T-helper 2 cell treated with Interferon-gamma antibody and Interleukin-4, amounts not matched to agents 5 μg/mL and 100 μg/mL, for 36 hours (primary cell): ENCODE measurements around the gene PLET1.

ENCODE experiments used
- DNase-seq: peaks from one replicate; pipeline ENCODE4 v3.0.0; 2021; ENCODE audit warnings: low spot score
- H3K27ac Mint-ChIP-seq: one replicate; pipeline ENCODE4 v1.8.0; 2021; ENCODE audit warnings: mild to moderate bottlenecking, mixed read lengths
- H3K27me3 Mint-ChIP-seq: one replicate; pipeline ENCODE4 v1.8.0; 2021; ENCODE audit warnings: low read depth, mixed read lengths
- H3K36me3 Mint-ChIP-seq: one replicate; pipeline ENCODE4 v1.8.0; 2021; ENCODE audit warnings: low read depth, mixed read lengths
- H3K4me1 Mint-ChIP-seq: one replicate; pipeline ENCODE4 v1.8.0; 2021; ENCODE audit warnings: low read depth, mixed read lengths
- H3K4me3 Mint-ChIP-seq: one replicate; pipeline ENCODE4 v1.8.0; 2022; ENCODE audit warnings: mild to moderate bottlenecking, moderate library complexity, mixed read lengths
- H3K9me3 Mint-ChIP-seq: one replicate; pipeline ENCODE4 v1.8.0; 2021; ENCODE audit warnings: mixed read lengths

PLET1 gene

GRCh38 chr11:112223754-112224532, 36.7 kb downstream of the PLET1 start:
- peaks cover 32% of the 10 kb centered on the region for H3K4me1 Mint-ChIP-seq
- peaks cover 12% of the 10 kb centered on the region for H3K36me3 Mint-ChIP-seq
- H3K27ac Mint-ChIP-seq = no peak overlapping the region
- no peaks in the 10 kb centered on the region for H3K27me3 Mint-ChIP-seq
- DNase-seq = no peak
- no peaks in the 10 kb centered on the region for H3K9me3 Mint-ChIP-seq
- no peak overlapping the region for H3K4me3 Mint-ChIP-seq

- Mint-ChIP-seq H3K4me1 (peaks cover 25% of the 10 kb centered on the region), H3K27ac (no peak overlapping the region), H3K4me3 (no peak overlapping the region), H3K27me3 (no peaks in the 10 kb centered on the region), H3K36me3 (peaks cover 3% of the 10 kb centered on the region), H3K9me3 (no peaks in the 10 kb centered on the region)
- no peak for DNase-seq
These were observed 37.5 kb downstream of the PLET1 start for GRCh38 chr11:112223121-112223520.

DNA sequence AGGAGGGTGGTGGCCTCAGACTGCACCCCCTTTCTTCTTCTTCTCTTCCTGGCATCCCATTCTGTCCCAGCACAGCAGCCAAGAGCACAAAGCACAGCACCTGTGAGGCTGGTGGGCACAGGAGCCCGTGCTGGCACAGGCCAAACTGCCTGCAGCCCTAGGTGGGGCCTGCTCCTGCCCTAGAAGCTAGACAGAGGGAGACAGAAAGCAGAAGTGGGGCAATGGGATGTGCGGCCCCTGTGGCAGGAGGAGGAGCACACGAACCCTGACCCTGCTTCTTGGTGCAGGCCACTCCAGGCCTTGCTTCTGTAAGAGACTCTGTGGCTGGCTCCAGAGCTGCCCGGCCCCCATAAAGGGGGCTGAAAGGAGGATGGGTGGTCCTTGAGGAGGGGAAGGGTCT, 38.4 kb downstream of the PLET1 start:
- H3K4me3 Mint-ChIP-seq = no peak overlapping the region
- H3K9me3 Mint-ChIP-seq = no peaks in the 10 kb centered on the region
- no peaks in the 10 kb centered on the region for H3K27me3 Mint-ChIP-seq
- no peak for DNase-seq
- H3K4me1 Mint-ChIP-seq = peaks cover 20% of the 10 kb centered on the region
- H3K27ac Mint-ChIP-seq = no peak overlapping the region
- peaks cover 2% of the 10 kb centered on the region for H3K36me3 Mint-ChIP-seq

- Mint-ChIP-seq H3K9me3 (no peaks in the 10 kb centered on the region), H3K27ac (no peak overlapping the region), H3K4me3 (no peak overlapping the region), H3K27me3 (no peaks in the 10 kb centered on the region), H3K4me1 (peaks cover 15% of the 10 kb centered on the region), H3K36me3 (no peaks in the 10 kb centered on the region)
- DNase-seq = no peak
These were observed 39.3 kb downstream of the PLET1 start for GRCh38 chr11:112221274-112221835.

GRCh38 chr11:112219476-112220232, 41.0 kb downstream of the PLET1 start:
- Mint-ChIP-seq H3K4me1 (peaks cover 14% of the 10 kb centered on the region), H3K4me3 (no peak overlapping the region), H3K27ac (no peak overlapping the region), H3K36me3 (no peaks in the 10 kb centered on the region), H3K27me3 (no peaks in the 10 kb centered on the region), H3K9me3 (no peaks in the 10 kb centered on the region)
- DNase-seq = peak; percentile 24

DNA sequence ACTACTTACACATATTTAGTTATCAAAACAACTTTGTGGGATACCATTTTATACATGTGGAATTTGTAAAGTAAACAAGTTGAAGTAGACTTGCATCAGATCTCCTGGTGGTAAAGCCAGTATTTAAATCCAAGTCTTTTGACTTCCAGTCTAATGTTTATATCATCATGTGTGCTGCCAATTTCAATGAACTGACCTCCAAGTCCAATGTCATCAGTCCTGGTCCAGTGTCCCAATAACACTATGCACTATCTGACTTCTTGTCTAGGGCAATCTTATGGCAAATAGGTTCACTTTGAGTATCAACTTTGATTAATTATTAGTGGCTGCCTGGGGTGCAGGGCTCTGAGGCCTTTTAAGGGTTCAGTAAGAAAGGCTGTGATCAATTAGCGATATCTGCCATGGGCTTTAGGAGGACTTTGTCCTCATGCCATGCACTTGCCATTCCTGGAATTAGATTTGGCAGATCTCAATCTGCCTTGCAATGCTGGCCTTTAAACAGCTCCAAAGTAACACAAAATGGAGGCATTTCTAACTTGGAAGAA, 44.0 kb downstream of the PLET1 start:
- no peak overlapping the region for H3K4me3 Mint-ChIP-seq
- peaks cover 9% of the 10 kb centered on the region for H3K4me1 Mint-ChIP-seq
- no peaks in the 10 kb centered on the region for H3K9me3 Mint-ChIP-seq
- H3K27ac Mint-ChIP-seq = no peak overlapping the region
- no peak for DNase-seq
- H3K27me3 Mint-ChIP-seq = peaks cover 2% of the 10 kb centered on the region
- H3K36me3 Mint-ChIP-seq = no peaks in the 10 kb centered on the region

DNA sequence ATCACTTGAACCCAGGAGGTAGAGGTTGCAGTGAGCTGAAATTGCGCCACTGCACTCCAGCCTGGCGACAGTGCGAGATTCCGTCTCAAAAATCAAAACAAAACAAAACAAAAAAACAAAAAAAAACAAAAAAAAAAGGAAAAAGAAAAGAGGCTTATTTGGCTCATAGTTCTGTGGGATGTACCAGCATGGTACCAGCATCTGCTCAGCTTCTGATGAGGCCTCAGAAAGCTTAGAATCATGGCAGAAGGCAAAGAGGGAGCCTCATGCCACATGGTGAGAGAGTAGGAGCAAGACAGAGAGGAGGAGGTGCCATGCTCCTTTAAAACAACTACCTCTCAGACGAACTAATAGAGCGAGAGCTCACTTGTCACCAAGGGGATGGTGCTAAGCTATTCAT, 45.0 kb downstream of the PLET1 start:
- no peak overlapping the region for H3K27ac Mint-ChIP-seq
- peaks cover 14% of the 10 kb centered on the region for H3K4me1 Mint-ChIP-seq
- H3K27me3 Mint-ChIP-seq = peaks cover 8% of the 10 kb centered on the region
- no peaks in the 10 kb centered on the region for H3K36me3 Mint-ChIP-seq
- H3K9me3 Mint-ChIP-seq = no peaks in the 10 kb centered on the region
- DNase-seq = no peak
- H3K4me3 Mint-ChIP-seq = no peak overlapping the region

DNA sequence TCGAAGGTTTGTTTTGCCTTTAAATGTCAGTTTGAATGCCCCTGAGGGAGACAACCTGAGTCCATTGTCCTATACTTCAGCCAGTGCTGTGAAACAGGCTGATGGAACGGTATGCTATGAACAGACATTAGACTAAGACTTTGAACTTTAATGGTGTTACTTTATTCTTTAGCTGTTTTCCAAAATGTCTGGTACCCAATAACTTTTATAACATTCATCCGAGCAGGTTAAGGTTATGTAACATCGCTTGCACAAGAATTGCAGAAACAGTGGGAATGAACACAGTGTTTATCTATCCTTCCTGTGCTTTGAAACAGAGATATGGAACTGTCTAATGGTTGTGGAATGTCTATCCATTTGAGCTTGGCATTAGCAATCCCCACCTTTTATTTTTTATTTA, 46.9 kb downstream of the PLET1 start:
- peaks cover 23% of the 10 kb centered on the region for H3K27me3 Mint-ChIP-seq
- no peak overlapping the region for H3K27ac Mint-ChIP-seq
- H3K4me1 Mint-ChIP-seq = peaks cover 10% of the 10 kb centered on the region
- no peaks in the 10 kb centered on the region for H3K9me3 Mint-ChIP-seq
- no peak overlapping the region for H3K4me3 Mint-ChIP-seq
- no peaks in the 10 kb centered on the region for H3K36me3 Mint-ChIP-seq
- no peak for DNase-seq

DNA sequence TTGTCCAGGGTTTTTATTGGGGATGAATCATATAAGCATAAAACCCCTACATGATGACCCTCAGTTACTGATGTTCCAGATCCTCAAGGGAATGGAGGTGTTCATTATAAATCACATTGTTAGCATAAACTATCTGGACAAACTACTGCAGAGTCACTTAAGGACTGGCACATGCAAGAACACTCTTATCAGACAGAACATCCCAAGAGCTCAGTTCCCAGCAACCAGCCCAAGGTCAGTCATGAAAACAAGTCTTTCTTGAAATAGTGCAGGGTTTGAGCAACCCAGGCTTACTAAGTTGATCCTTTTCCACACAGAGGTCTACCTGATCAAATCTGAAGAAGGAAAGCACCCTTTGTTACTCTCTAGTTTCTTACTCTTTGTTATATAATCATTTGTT, 48.0 kb downstream of the PLET1 start:
- H3K4me3 Mint-ChIP-seq = no peak overlapping the region
- peaks cover 23% of the 10 kb centered on the region for H3K27me3 Mint-ChIP-seq

GRCh38 chr11:112212290-112212689, 48.4 kb downstream of the PLET1 start:
- Mint-ChIP-seq H3K4me1 (peaks cover 10% of the 10 kb centered on the region), H3K36me3 (no peaks in the 10 kb centered on the region), H3K9me3 (no peaks in the 10 kb centered on the region), H3K27me3 (peaks cover 23% of the 10 kb centered on the region), H3K27ac (no peak overlapping the region), H3K4me3 (no peak overlapping the region)
- no peak for DNase-seq

More for the DNA sequence above, 48.0 kb downstream of the PLET1 start:
- DNase-seq = no peak
- H3K9me3 Mint-ChIP-seq = no peaks in the 10 kb centered on the region
- H3K4me1 Mint-ChIP-seq = peaks cover 10% of the 10 kb centered on the region
- H3K36me3 Mint-ChIP-seq = no peaks in the 10 kb centered on the region
- no peak overlapping the region for H3K27ac Mint-ChIP-seq

GRCh38 chr11:112211536-112211935, 49.1 kb downstream of the PLET1 start:
- H3K9me3 Mint-ChIP-seq = no peaks in the 10 kb centered on the region
- no peak overlapping the region for H3K27ac Mint-ChIP-seq
- peak overlapping the region; percentile 44 for H3K4me3 Mint-ChIP-seq
- peaks cover 28% of the 10 kb centered on the region for H3K27me3 Mint-ChIP-seq
- peak; percentile 14 for DNase-seq
- H3K36me3 Mint-ChIP-seq = no peaks in the 10 kb centered on the region
- peaks cover 10% of the 10 kb centered on the region for H3K4me1 Mint-ChIP-seq

DNA sequence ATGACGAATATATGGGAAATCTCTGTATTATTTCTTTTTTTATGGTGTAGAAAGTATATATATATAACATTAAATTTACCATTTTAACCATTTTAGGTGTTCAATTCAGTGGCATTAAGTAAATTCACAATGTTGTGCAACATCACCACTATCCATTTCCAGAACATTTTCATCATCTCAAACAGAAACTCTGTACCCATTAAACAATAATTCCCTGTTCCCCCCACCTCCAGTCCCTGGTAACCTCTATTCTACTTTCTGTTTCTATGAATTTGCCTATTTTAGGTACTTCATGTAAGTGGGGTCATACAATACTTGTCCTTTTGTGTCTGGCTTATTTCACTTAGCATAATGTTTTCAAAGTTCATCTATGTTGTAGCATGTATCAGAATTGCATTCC, 49.8 kb downstream of the PLET1 start:
- Mint-ChIP-seq H3K36me3 (no peaks in the 10 kb centered on the region), H3K27ac (no peak overlapping the region), H3K27me3 (peaks cover 28% of the 10 kb centered on the region), H3K4me3 (no peak overlapping the region), H3K9me3 (no peaks in the 10 kb centered on the region), H3K4me1 (peaks cover 10% of the 10 kb centered on the region)
- no peak for DNase-seq

GRCh38 chr11:112206071-112206470, 54.6 kb downstream of the PLET1 start:
- no peak overlapping the region for H3K27ac Mint-ChIP-seq
- H3K4me1 Mint-ChIP-seq = peaks cover 2% of the 10 kb centered on the region
- peaks cover 31% of the 10 kb centered on the region for H3K27me3 Mint-ChIP-seq
- no peaks in the 10 kb centered on the region for H3K9me3 Mint-ChIP-seq
- no peak overlapping the region for H3K4me3 Mint-ChIP-seq
- no peaks in the 10 kb centered on the region for H3K36me3 Mint-ChIP-seq
- DNase-seq = no peak

DNA sequence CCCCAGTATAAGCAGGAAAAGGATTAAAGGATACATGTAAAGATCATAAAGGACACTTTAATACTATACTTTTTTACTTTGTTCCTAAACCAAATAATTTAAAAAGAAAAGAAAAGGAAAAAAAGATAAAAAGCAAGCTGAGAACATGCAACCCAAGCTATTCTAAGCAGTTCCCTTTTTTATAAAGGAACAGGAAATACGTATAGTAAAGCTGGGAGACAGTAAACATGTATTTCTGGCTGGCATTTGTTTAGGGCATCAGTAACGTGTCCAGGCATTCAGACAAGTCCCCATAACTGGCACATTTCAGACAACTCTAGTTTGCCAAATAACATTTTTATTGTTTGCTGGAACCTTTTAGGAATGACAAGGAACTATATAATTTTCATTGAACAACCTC, 60.4 kb downstream of the PLET1 start:
- no peaks in the 10 kb centered on the region for H3K36me3 Mint-ChIP-seq
- H3K27me3 Mint-ChIP-seq = peaks cover 13% of the 10 kb centered on the region
- H3K27ac Mint-ChIP-seq = no peak overlapping the region
- H3K9me3 Mint-ChIP-seq = no peaks in the 10 kb centered on the region
- DNase-seq = no peak
- H3K4me3 Mint-ChIP-seq = no peak overlapping the region
- no peaks in the 10 kb centered on the region for H3K4me1 Mint-ChIP-seq
